ENCODE measurements around the gene CHCHD3. TPM values are rescaled to one million over a fixed set of nuclear protein-coding genes. Genes with fewer than 3 reads are reported as not detected.

CHCHD3 gene
- total RNA-seq, 1 donor from 2014 or later, result 142 TPM

- H3K79me2 ChIP-seq (ENCODE audit: low read depth), result no peaks in the 10 kb centered on the region
- no peak overlapping the region for H3K4me3 ChIP-seq
- H3K9me3 Mint-ChIP-seq, result peaks cover 12% of the 10 kb centered on the region
- H3K4me1 Mint-ChIP-seq, result no peaks in the 10 kb centered on the region
- no peaks in the 10 kb centered on the region for H3K27me3 ChIP-seq
- no peak for TF ChIP-seq EZH2phosphoT487 (IDR thresholded peaks at IDR 0.05)
- no peak for TF ChIP-seq CTCF (IDR thresholded peaks at IDR 0.05)
- TF ChIP-seq EZH2 (IDR thresholded peaks at IDR 0.05), result no peak
- H3K27ac Mint-ChIP-seq, result no peak overlapping the region
- no peak overlapping the region for H2AFZ ChIP-seq (replicated peaks)
- no peaks in the 10 kb centered on the region for H4K20me1 ChIP-seq (ENCODE audit: low read depth)
- no peak overlapping the region for H3K4me3 Mint-ChIP-seq
- H3K4me1 ChIP-seq, result no peaks in the 10 kb centered on the region
- peaks cover 4% of the 10 kb centered on the region for H3K27me3 Mint-ChIP-seq (ENCODE audit: insufficient read depth, low read depth)
- no peaks in the 10 kb centered on the region for H3K36me3 ChIP-seq
- no peaks in the 10 kb centered on the region for H3K9me3 ChIP-seq (ENCODE audit: low read depth)
- no peaks in the 10 kb centered on the region for H3F3A ChIP-seq (ENCODE audit: low read depth)
- no peak overlapping the region for H3K9ac ChIP-seq
- no peak overlapping the region for H3K4me2 ChIP-seq
- DNase-seq (ENCODE audit: low spot score), result no peak
- H3K27ac ChIP-seq, result no peak overlapping the region
- peaks cover 20% of the 10 kb centered on the region for H3K36me3 Mint-ChIP-seq
These were observed 190.3 kb downstream of the CHCHD3 start for GRCh38 chr7:132891554-132891953.

- no peaks in the 10 kb centered on the region for H3F3A ChIP-seq (ENCODE audit: low read depth)
- H3K4me3 Mint-ChIP-seq, result no peak overlapping the region
- peaks cover 22% of the 10 kb centered on the region for H3K79me2 ChIP-seq (ENCODE audit: low read depth)
- H3K4me1 ChIP-seq, result peaks cover 7% of the 10 kb centered on the region
- no peak overlapping the region for H2AFZ ChIP-seq (replicated peaks)
- no peaks in the 10 kb centered on the region for H3K9me3 ChIP-seq (ENCODE audit: low read depth)
- H3K36me3 ChIP-seq, result no peaks in the 10 kb centered on the region
- H3K27ac ChIP-seq, result no peak overlapping the region
- H3K4me3 ChIP-seq, result no peak overlapping the region
- H3K4me1 Mint-ChIP-seq, result peaks cover 14% of the 10 kb centered on the region
- H3K9ac ChIP-seq, result no peak overlapping the region
- no peaks in the 10 kb centered on the region for H3K27me3 Mint-ChIP-seq (ENCODE audit: insufficient read depth, low read depth)
- no peak overlapping the region for H3K27ac Mint-ChIP-seq
- no peaks in the 10 kb centered on the region for H3K9me3 Mint-ChIP-seq
- H3K4me2 ChIP-seq, result no peak overlapping the region
- peaks cover 9% of the 10 kb centered on the region for H3K36me3 Mint-ChIP-seq
- TF ChIP-seq CTCF (IDR thresholded peaks at IDR 0.05), result no peak
- no peaks in the 10 kb centered on the region for H3K27me3 ChIP-seq
- no peak for DNase-seq (ENCODE audit: low spot score)
- peaks cover 8% of the 10 kb centered on the region for H4K20me1 ChIP-seq (ENCODE audit: low read depth)
These were observed 199.0 kb downstream of the CHCHD3 start for GRCh38 chr7:132882714-132883428.

DNA sequence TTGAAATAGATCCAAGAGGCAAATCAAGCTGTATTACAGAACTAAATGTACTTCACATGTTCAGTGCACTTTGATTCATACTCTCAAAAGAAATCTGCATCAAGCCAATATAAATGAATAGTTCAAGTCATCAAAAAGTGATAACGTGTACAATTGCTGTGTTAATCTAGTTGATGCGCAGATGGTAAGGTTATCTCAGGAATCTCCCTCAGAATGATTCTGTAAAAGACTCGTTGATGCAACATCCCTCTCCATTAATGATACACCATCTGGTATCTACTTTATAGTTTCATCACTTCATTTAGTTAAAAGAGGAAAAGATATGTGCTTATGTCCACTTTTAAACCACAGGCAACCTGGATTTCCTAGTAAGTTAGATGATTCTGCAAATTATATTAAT lies 200.6 kb downstream of the CHCHD3 start:
- TF ChIP-seq EZH2 (IDR thresholded peaks at IDR 0.05), result no peak
- no peak for TF ChIP-seq CTCF (IDR thresholded peaks at IDR 0.05)
- no peak for TF ChIP-seq EZH2phosphoT487 (IDR thresholded peaks at IDR 0.05)
- Mint-ChIP-seq H3K27me3 (ENCODE audit: insufficient read depth, low read depth) (no peaks in the 10 kb centered on the region), H3K4me3 (no peak overlapping the region), H3K27ac (no peak overlapping the region), H3K9me3 (no peaks in the 10 kb centered on the region), H3K36me3 (peaks cover 9% of the 10 kb centered on the region), H3K4me1 (peaks cover 29% of the 10 kb centered on the region)
- H3K27ac ChIP-seq, result no peak overlapping the region
- H3K4me2 ChIP-seq, result no peak overlapping the region
- no peak overlapping the region for H3K4me3 ChIP-seq
- no peak overlapping the region for H2AFZ ChIP-seq (replicated peaks)
- no peak for DNase-seq (ENCODE audit: low spot score)
- no peaks in the 10 kb centered on the region for H3K36me3 ChIP-seq
- H3F3A ChIP-seq (ENCODE audit: low read depth), result no peaks in the 10 kb centered on the region
- H3K9ac ChIP-seq, result no peak overlapping the region
- peaks cover 27% of the 10 kb centered on the region for H3K79me2 ChIP-seq (ENCODE audit: low read depth)
- no peaks in the 10 kb centered on the region for H3K9me3 ChIP-seq (ENCODE audit: low read depth)
- H3K27me3 ChIP-seq, result no peaks in the 10 kb centered on the region
- peaks cover 22% of the 10 kb centered on the region for H4K20me1 ChIP-seq (ENCODE audit: low read depth)
- peaks cover 14% of the 10 kb centered on the region for H3K4me1 ChIP-seq
